GM19023 (cell line): ENCODE results near the gene KATNB1.

Experiments
- ATAC-seq: cut with Tn5 transposase; IDR thresholded peaks from one replicate; pipeline ENCODE4 v1.9.1; 2021; ENCODE audit warnings: mild to moderate bottlenecking, moderate library complexity; ENCODE audit not compliant: unreplicated experiment

Gene KATNB1

DNA sequence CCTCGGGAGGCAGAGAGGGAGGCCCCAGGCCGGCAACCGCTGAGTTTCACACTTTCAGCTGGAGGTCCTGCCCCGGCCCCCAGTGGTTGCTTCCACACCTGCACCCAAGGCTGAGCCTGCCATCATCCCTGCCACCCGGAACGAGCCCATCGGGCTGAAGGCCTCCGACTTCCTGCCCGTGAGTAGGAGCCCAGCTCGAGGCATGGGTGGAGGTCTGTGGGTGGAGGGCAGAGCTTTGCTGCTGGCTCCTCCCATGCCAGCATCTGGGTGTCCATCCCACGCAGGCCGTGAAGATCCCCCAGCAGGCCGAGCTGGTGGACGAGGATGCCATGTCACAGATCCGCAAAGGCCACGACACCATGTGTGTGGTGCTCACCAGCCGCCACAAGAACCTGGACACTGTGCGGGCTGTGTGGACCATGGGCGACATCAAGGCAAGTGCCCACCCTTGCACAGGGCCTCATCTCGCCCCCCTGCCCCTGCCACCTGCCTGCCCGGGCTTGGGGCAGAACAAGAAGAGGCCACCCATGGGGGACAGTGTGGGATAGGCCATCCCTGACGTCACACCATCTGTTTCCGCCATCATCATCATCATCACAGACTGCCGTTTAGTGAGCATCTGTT is 19.6 kb downstream of the KATNB1 start:
- ATAC-seq = no peak

- no peak for ATAC-seq
These were observed 20.3 kb downstream of the KATNB1 start for GRCh38 chr16:57755726-57756423.

DNA sequence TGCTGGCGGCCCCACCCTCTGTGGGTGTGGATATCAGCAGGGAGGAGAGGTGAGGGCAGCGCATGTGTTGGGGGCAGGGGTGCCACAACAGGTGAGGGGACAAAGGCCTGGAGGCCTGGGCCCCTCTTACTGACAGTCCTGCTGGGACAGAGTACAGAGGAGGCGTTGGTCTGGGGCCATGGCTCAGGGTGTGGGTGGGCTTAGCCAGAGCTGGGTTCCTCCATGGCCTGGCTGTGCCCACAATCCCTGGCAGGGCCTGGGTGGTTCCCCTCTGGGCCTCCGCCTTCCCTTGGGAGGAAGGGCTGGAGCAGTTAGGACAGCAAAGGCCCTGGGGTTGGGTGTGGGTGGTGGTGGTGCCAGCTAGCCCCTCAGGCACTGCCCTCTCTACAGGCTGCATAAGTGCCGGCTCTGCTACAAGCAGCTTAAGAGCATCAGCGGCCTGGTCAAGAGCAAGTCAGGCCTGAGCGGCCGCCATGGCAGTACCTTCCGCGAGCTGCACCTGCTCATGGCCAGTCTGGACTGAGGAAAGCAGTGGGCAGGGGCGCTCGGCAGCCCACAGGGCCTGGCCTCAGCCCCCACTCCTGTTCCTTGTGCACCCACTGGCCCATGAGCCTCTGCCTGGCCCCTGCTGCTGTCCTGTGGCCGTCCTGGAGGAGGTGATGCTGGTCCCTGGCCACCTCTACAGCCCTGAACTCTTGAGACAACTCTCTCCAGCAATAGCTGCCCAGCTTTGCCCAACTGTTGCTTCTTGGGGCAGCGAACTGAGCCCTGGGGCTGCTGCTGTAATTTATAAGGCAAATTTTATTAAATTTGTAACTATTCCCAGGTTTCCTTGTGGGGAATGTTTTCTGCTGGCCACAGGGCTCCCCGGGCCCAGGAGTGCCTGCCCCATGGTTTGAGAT is 21.1 kb downstream of the KATNB1 start:
- ATAC-seq = no peak

DNA sequence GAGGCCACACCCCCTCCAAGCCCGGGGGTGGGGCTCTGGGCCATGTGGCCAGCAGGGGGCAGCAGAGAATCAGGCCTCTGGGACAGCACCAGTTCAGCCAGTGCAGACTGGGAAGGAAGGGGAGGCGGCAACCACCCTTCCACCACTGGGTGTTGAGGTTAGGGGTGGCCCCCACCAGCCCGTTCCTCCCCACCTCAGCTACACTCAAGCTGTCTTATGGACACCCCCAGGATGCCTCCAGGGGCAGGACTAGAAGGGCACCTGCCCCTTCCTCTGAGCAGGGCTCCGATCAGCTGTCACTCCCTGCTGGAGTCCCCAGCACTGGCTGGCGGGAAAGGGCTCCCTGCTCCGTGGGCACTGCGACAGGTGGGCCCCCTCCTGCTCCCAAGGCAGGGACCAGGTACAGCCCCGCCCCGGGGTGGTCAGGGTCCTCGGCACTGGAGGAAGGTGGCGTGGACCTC is 21.8 kb downstream of the KATNB1 start:
- peak; percentile 88 for ATAC-seq

DNA sequence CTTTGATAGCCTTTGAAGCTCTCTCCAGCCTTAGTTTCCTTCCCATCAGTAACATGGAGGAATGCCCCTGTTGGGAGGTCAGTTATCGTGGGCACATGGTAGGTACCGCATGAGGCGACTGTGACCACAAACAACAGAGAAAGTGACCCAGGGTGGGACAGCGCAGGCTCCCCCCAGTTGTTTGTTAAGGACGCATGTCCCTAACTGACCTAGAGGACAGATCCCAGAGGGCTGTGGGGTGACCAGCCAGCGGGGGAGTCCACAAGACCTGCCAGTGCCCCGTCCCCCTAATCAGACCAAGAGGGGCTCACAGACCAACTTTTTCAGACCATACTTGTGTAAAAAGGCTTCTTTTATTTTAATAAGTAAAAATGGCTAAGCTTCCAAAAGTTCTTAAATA is 22.3 kb downstream of the KATNB1 start:
- ATAC-seq = no peak

- ATAC-seq = no peak
These were observed 23.0 kb downstream of the KATNB1 start for GRCh38 chr16:57758331-57759117.

DNA sequence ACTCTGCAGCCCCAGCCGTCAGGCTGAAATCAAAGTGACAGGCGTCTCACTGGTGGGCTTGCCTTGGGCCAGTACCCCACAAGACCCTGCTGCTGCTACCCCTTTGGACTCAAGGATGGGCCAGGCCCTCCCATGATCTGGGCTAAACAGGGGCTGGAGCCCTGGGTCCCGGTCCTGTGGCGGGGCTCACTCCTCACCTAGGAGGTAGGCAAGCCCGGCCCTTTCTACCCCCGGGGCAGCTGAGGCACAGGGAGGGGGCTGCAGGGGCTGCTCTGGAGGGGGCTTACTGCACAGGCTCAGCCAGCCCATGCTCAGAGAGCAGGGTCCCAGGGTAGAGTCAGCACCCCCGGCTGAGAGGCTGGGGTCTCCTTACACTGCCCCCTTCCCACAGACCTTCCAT is 23.6 kb downstream of the KATNB1 start:
- ATAC-seq = no peak

DNA sequence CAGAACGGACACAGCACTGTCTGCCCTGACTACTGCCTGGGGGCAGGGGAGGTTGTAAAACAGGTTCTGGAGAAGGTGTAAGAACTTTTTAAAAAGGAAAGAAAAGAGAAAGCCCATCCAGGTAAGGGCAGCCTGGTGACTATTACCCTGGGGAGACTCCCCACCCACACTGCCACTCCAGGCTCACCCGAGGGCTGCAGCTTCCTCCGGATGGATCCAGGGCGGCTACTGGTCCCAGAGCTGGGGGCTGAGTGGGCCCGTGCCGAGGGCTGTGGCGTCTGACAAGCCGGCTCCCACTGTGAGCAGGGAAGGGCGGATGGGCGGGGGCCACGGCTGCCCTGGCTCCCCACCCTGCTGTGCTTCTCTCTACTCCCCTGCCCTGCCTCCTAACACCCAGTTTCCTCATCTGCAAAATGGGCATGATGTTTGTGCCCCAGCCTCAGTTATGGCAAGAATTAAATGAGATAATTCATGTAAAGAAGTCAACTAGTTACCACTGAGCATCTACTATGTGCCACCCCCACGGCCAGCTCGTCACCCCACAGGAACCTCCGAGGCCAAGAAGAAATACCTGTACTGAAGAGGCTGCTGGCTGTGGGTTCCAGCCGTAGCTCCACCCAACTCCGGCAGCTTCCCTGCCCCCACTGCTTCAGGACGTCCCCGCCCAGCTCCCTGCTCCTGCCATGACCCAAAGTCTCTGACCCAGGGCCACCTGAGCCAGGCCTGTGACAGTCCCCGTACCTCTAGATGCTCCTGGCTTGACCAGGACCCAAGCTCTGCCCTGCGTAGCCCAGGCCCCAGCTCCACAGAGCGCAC is 24.2 kb downstream of the KATNB1 start:
- no peak for ATAC-seq

DNA sequence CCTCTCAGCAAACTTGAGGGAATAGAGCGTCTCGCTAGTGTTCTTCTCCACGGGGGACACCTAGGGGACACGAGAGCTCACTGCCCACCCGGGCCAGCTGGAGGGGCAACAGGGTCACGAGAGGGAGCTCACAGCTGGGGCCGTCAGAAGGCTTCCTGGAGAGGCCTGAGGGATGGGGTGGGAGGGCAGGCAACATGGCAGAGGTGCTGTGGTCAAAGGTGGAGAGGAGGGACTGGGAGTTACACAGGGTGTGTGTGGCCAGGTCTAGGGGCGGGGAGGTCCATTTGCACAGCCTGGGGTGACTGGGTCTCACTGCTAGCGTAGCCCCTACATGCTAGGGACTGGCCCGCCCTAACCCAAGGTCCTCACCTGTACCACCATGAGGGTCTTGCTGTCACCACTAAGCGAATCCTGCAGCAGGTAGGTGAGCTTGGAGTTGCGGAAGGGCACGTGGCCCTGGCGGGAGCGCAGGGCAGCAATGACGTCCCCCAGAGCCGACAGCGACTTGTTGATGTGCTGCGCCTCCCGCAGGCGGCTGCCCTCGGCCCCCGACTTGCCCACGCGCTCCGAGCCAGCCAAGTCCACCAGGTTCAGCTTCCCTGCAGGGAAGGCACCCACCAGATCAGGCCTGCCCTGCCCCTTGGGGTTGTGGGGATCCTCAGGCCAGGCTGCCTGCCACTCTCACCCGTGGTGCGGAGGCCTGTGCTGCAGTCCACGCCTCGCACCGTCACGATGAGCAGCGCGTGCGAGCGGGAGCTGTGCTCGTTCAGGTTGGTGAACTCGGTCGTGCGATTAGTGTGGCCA is 25.0 kb downstream of the KATNB1 start:
- no peak for ATAC-seq

- ATAC-seq = no peak
These were observed 25.7 kb downstream of the KATNB1 start for GRCh38 chr16:57761301-57761700.

DNA sequence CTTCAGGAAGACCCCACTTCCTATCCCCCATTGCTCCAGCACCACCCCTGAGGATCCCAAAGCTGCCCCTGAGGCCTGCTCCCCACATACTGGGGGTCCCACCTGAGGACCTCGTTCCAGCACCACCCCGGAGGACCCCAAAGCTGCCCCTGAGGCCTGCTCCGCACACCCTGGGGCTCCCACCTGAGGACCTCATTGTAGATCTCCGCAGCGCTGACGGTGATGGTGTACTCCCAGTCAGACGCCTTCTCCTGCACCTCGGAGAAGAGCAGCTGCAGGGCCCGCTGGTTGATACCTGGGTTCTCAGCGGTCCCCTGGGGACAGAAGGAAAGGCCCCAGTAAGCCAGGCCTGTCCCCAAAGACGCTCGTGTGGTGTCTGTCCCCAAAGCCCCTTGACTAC is 26.4 kb downstream of the KATNB1 start:
- no peak for ATAC-seq

GRCh38 chr16:57762365-57763040 is 26.9 kb downstream of the KATNB1 start:
- ATAC-seq = no peak

GRCh38 chr16:57763285-57764005 is 27.9 kb downstream of the KATNB1 start:
- no peak for ATAC-seq

DNA sequence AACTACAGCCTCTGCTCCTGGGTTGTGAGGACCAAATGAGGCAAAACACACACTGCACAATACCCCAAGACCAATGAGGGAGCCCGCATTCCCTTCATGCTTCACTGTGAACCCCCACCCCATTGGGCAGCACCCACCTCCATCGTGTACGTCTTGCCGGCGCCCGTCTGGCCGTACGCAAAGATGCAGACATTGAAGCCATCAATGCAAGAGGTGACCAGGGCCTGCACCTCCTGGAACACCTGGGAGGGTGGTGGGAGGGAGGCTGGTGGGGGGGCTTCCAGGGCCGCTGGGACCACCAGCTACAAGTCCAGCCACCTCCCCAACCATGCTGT is 28.4 kb downstream of the KATNB1 start:
- ATAC-seq = no peak

GRCh38 chr16:57764341-57765159 is 29.0 kb downstream of the KATNB1 start:
- ATAC-seq = no peak

DNA sequence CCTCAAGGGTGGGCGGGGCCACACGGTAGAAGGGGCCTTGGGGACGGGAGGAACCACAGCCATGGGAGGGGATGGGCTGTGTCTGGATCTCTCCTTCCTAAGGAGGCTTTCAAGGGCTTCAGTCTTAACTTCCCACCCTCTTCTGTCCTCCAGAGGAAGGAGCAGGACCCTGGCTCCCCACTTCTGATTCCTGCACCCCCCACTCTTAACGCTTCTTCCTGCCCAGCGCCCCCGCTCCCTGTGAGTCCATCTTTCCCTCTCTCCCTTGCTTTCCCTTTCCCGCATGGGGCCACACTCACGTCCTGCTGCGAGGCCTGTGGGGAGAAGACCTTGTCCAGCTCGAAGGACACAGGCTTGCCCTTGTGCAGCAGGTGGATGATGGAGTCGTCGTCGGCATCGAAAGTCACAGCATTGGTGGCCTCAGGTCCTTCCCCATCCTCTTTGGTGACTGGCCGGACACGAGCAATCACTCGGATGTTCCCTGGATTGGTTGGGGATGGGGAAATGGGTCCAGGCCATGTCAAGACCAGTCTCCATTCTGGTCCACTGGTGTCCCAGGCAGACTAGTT is 29.7 kb downstream of the KATNB1 start:
- ATAC-seq = no peak
